ENCODE data around the gene NTRK2.

DNA sequence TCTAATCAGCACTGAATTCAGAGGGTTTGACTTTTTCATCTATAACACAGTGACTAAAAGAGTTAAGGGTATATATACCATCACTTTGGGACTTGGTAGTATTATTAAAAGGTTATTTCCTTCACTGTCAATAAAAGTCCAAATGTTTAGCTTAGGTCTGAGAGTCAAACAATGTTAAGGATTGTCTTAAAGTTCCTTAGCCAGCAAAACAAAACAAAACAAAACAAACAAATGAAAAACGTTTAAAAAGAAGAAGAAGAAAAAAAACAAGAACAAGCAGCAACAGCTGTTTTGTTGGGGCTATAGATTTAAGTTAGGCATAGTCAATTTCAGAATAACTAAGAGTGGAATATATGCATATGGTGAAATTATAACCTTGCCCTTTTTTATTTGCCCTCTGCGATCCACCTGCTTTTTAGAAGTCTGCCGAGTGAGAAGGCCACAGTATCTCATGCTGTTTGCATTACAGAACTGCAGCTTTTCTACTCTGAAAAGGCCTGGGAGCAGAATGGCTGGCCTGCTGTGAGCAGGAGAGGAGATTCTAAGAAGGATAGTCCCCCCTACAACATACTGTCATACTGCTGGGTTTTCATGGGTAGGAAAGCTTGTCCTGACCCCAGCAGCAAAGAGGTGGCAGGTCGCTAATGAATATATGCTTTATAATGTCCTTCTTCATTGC is 141.7 kb downstream of the NTRK2 start:
- TF ChIP-seq, protein P1, sequence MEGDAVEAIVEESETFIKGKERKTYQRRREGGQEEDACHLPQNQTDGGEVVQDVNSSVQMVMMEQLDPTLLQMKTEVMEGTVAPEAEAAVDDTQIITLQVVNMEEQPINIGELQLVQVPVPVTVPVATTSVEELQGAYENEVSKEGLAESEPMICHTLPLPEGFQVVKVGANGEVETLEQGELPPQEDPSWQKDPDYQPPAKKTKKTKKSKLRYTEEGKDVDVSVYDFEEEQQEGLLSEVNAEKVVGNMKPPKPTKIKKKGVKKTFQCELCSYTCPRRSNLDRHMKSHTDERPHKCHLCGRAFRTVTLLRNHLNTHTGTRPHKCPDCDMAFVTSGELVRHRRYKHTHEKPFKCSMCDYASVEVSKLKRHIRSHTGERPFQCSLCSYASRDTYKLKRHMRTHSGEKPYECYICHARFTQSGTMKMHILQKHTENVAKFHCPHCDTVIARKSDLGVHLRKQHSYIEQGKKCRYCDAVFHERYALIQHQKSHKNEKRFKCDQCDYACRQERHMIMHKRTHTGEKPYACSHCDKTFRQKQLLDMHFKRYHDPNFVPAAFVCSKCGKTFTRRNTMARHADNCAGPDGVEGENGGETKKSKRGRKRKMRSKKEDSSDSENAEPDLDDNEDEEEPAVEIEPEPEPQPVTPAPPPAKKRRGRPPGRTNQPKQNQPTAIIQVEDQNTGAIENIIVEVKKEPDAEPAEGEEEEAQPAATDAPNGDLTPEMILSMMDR (IDR thresholded peaks at IDR 0.05) = no peak
- no peak for TF ChIP-seq POLR2AphosphoS5 (IDR thresholded peaks at IDR 0.05)
- TF ChIP-seq POLR2A (IDR thresholded peaks at IDR 0.05) = no peak
- TF ChIP-seq EP300 (IDR thresholded peaks at IDR 0.05) = no peak
